ENCODE results near the gene ITPK1.

The ITPK1 gene

GRCh38 chr14:92946847-92947545 lies 168.7 kb downstream of the ITPK1 start:
- DNase-seq = no peak

- peak; percentile 17 for DNase-seq
Measured at GRCh38 chr14:92945959-92946846, 169.5 kb downstream of the ITPK1 start.

- DNase-seq = no peak
Measured at GRCh38 chr14:92945544-92945943, 170.2 kb downstream of the ITPK1 start.

- peak; percentile 43 for DNase-seq
Measured at GRCh38 chr14:92944976-92945375, 170.7 kb downstream of the ITPK1 start.

GRCh38 chr14:92943855-92944570 lies 171.7 kb downstream of the ITPK1 start:
- no peak for DNase-seq

GRCh38 chr14:92942976-92943710 lies 172.6 kb downstream of the ITPK1 start:
- DNase-seq = no peak

- no peak for DNase-seq
Measured at GRCh38 chr14:92942576-92942975, 173.1 kb downstream of the ITPK1 start.

- DNase-seq = no peak
Measured at GRCh38 chr14:92942136-92942535, 173.6 kb downstream of the ITPK1 start.

- no peak for DNase-seq
Measured at GRCh38 chr14:92941531-92941930, 174.2 kb downstream of the ITPK1 start.

GRCh38 chr14:92940543-92940942 lies 175.2 kb downstream of the ITPK1 start:
- DNase-seq = no peak

GRCh38 chr14:92939699-92940098 lies 176.0 kb downstream of the ITPK1 start:
- DNase-seq = no peak

- no peak for DNase-seq
Measured at GRCh38 chr14:92938890-92939671, 176.6 kb downstream of the ITPK1 start.

- DNase-seq = peak; percentile 7
Measured at GRCh38 chr14:92938235-92938875, 177.4 kb downstream of the ITPK1 start.

- DNase-seq = peak; percentile 14
Measured at GRCh38 chr14:92937051-92937937, 178.4 kb downstream of the ITPK1 start.

GRCh38 chr14:92936085-92936484 lies 179.6 kb downstream of the ITPK1 start:
- DNase-seq = no peak

- no peak for DNase-seq
Measured at GRCh38 chr14:92935446-92935845, 180.3 kb downstream of the ITPK1 start.

- no peak for DNase-seq
Measured at GRCh38 chr14:92934196-92935085, 181.3 kb downstream of the ITPK1 start.

GRCh38 chr14:92933481-92933880 lies 182.2 kb downstream of the ITPK1 start:
- DNase-seq = no peak
